ENCODE measurements around the gene RBFOX1.

RBFOX1 gene

DNA sequence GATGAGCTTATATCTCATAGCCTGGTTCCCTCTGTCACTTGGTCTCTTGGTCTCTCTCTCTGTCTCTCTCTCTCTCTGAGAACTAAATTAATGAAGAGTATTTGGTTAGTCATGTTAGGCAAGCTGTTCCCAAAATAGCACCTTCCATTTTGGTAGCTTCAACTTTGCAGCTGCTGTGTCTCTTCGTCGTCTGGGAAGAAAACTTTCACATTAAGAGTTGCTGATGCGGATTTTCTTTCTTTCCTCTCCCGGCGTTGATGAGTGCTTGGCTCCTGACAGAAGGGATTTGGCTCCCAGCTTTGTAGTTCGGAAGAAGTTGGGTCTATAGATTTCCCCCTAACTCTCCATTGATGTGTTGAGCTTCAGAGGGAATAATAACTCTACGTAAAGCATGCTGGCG, at the start of gene RBFOX1:
TSS of gene RBFOX1 (plus strand) at position 235 of the 400 bp plus-strand sequence.
- no peak for DNase-seq

DNA sequence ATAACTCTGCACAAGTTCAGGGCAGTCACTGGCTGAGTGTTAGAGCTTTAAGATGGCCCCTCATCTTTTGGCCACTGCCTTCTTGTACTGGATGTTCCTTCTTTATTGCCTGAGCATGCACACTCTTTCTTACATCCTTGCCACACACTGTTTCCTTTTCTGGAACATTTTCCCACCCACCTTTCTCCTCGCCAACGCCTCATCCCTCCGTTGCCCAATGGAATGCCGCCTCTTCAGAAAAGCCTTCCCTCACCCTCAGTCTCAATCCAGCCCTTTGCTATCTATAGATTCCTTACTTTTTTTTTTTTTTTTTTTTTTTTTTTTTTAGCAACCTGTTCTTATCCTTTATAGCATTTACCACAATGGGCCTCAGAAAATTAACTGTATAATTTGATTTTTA, 47.9 kb upstream of the RBFOX1 start:
- no peak for DNase-seq

DNA sequence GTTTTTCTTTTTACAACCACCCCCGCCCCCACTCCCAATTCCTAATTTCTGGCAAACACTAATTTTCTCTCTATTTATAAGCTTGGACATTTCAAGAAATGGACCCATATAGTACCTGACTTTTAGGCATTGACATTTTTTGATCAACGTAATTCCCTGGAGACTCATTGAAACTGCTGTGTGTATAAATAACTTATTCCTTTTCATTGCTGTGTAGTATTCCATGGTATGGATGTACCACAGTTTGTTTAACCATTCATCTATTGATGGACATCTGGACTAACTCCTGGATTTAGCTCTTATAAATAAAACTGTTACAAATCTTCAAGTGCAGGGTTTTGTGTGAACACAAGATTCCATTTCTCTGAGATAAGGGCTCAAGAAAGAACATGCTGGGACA, 47.1 kb upstream of the RBFOX1 start:
- no peak for DNase-seq

DNA sequence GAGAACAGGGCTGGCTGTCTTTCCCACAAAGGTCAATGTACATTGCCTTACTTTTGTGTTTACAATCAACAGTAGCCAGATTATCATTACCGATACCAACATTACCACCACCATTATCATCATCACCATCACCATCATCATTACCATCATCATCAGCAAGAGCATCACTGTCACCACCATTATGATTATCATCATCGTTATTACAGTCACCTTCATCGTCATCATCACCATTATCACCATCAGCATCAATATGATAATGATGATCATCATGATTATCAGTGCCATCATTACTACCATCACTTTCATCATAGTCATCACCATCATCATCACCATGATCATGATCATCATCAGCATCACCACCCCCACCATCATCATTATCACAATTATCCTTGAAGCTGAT, 43.3 kb upstream of the RBFOX1 start:
- no peak for DNase-seq

DNA sequence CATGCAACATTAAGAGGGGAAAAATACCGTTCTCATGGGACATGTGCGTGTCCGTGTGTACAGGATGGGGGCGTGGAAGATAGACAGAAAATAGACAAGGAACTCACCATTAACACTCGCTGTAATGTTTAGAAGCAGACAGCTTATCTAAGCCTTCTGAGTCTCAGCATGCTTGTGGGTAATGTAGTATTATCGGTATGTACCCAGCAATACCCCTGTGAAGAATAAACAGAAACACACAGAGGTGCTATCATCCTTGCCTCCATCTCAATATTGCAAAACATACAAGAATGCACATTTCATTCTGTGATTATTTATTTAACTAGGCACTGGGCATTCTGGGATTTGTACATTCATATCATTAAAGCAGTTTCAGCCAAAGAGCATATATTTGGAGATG, 42.0 kb upstream of the RBFOX1 start:
- no peak for DNase-seq

DNA sequence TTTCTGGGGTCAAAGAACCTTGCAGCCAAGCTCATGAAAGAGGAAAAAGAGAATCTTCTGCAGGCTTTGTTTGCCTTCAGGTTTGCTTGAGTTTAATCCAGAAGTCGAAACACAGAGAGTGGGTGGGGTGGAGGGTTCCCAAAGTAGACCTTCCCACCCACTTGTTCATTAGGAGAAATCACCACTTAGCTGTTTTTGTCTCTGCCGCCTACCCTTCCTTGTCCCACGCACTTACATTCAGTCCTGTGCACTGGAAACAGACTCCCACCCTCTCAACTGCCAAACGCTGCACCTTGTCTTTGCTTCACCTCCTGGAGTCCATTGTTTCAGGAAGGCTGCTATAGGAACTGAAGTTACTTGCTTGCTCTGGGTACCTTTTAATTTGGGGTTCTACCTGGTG, 38.6 kb upstream of the RBFOX1 start:
- DNase-seq, result no peak

DNA sequence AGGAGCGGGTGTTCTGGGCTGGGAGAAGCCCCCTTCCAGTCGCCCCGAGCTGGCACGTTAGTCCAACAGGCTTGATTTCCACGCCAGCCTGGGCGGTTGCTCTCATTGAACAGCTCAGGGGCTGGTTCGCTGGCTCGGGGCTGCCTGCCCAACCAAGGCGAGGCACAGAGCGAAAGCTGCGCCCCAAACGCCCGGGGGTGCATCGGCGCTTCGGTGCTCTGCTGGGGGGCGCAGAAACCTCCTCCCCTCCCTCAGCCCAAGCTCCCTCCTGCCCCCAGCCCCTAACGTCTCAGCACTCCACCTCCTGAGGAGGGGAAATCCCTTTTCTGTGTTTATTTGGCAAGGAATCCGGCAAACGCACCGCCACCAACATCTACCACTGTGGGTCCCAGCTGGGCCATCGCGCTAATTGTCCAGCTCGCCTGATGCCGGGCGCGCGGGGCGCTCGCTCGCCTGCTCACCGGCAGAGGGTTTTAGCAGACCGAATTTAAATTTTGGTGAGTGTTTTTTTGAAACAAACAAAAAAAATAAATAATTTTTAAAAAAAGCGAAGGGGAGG, 29.5 kb upstream of the RBFOX1 start:
- DNase-seq, result no peak

DNA sequence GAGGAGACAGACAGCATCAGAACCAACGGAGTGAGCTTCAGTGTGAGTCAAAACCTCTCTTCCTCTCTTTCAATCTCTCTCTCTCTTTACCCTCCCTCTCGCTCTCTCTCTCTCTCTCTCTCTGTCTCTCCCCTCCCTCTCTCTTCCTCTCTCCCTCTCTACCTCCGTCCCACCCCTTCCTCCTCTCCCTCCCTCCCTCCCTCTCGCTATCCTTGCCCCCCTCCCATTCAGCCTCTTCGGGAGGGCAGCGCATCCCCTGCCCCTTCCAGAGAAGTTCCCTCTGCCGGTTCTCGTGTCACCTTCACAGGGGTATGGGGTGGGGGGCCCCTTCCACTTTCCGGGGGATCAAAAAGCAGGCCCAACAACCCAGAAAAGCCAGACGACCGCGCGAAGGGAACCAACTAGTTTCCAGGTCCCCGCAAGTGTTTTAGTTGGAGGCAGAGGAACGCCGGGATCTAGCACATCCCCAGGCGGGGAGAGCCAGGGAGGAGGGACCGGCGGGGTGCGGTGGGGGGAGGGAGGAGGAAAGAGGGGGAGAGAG, 28.9 kb upstream of the RBFOX1 start:
- no peak for DNase-seq

DNA sequence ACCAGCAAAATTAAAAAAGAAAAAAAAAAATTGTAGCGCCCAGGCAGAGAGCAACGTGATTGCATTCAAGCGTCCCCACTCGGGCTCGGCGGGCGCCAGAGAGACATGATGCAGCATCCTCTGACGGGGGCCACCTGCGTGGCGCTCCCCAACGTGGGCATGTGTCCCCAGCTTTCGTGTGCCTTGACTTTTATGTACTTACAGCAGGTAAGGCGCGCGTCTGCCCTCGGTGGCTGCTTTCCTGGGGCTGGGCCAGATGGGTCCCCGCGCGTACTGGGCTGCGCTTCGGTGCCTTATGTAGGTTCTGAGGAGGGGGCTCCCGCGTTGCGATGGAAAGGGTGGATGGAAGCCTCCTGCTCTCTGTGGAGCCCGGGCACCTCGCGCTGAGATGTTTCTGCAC, 28.4 kb upstream of the RBFOX1 start:
- no peak for DNase-seq

DNA sequence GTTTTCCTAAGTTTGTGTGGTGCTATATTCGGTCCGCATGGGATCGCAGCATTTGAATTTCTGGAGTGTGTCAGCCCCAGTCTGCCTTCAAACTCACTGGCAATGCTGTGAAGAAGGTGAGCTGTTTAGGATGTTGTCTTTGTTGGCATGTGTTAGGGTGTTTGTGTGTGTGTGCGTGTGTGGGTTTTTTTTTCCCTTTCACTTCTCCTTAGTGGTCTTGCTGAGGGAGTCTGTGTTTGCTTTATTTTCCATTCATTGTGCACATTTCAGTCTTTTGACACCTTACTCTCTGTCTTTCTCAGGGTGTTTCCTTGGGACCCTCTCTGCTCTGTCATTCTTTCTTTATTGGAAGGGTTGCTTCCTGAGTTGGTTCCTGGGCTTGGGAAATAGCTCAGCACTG, 27.7 kb upstream of the RBFOX1 start:
- DNase-seq, result no peak

DNA sequence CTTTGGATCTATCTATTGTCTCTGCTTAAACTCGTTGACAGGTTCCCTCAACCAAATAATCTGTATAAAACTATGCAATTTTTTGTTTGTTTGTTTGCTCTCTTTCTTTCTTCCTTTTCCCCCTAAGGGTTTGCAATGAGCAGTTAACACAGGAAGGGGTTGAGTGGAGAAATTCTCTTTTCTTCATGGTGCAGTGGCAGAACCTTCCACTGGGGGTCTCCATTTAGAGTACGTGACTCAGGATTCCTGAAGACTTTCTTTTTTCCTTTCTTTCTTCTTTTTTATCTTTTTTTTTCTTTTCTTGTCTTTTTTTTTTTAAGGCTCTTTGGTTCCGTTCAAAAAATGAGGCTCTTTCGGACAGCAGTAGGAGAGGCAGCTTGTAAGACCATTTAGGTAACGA, 19.5 kb upstream of the RBFOX1 start:
- no peak for DNase-seq

DNA sequence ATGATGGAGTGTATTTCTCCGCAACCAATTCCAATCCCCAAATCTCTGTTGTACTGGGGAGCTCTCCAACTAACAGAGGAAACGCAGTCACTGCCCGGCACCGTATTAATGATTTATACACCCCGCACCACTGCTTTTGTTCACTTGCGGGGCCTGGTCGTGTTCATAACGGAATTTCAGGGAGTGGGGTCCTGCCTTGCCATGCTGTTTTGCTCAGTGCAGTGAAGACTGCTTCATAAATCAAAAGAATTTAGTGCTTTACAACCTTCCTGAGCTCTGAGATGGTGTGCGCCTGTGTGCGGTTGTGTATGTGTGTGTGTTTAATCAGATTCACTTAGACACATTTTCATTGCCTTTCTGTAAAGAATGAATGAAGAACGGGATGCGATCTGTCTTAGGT, 18.5 kb upstream of the RBFOX1 start:
- DNase-seq, result no peak

DNA sequence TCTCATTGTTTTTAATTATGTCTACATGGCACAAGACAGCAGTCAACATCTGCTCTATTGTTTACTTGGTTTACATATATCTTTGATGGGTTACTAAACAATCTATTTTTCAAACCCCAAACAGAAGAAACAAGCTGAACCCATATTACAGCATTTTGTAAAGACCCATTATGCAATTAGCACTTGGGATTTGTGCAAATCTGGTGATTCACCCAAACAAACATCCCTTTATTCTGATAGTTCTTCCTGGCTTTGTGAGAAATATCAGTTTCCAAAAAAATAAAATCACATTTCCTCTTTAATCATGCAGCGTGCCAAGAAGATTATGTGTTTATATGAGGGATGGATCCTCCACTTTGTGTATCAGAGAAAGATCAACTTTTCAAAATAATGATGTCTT, 16.8 kb upstream of the RBFOX1 start:
- DNase-seq, result no peak

DNA sequence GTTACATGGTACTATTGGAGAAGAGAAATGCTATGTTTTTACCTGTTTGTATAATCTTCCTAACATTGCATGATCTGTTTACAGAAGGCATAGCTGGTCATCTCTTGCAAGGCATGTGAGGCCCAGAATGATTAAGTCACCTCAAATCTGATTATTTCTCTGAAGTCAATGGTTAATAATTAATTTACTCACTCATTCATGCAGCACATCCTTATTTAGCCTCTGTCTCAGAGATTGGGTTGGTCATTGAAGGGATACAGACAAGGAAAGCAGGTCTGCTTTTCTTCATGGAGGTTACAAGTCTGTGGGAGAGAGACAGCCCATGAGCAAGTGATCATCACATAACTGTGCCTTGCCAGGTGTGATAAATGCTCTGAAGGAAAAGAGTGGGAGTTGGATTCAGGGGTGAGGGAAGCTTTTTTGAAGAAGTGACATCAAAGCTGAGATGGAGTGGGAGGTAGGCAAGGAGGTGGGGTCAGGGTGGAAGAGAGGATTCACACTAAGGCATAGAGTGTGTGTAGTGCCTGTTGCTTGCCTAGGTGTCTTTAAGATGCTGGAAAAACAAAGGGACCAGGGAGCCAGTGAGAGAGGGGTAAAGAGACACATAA, 16.3 kb upstream of the RBFOX1 start:
- DNase-seq, result no peak

DNA sequence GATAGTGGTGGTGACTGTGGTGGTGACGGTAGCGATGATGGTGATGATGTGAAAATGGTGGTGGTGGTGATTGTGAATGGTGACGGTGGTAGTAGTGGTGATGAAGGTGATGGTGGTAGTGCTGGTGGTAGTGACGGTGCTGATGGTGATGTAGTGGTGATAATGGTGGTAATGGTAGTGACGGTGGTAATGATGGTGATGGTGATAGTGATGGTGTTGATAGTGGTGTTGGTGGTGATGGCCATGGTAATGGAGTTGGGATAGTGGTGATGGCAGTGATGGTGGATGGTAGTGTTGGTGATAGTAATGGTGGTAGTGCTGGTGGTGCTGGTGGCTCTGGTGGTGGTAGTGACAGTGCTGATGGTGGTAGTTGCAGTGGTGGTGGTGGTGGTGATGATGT, 14.7 kb upstream of the RBFOX1 start:
- DNase-seq, result no peak

DNA sequence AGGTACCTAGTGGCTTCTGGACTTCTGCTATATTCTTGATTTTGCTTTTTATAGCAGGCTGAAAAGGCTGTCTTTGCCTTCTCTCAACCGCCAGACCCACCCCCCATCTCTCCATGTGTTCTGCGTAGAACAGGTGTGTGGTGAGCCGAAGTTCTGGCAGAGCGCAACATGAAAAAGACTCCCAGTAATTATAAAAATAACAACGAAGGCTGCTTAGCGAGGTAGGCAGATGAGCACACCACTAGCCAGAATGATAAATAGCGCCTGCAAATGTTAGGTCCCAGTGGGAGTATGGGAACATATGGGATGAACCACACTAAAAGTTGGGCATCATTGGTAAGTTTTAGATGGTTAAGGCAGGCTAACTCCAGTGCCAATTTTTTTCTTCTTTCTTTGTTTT, 14.0 kb upstream of the RBFOX1 start:
- DNase-seq, result no peak

DNA sequence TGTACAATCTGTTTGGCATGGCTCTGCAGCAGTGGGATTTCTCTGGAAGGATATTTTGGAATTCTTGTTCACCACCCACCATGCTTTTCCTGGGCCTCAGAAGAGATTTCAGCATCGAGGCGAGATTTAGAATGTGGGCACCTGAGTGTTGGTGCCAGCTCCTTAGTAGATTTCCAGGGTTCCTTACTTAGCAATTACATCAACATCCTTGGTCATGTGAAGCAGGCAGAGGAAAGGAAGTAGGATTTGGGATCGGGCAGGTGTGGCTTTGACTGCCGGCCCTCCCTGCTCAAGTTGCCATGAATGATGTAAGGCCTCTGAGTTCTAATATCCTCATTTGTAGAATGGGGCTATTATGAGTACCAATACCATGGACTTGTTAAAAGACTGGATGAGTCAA, 13.1 kb upstream of the RBFOX1 start:
- no peak for DNase-seq

DNA sequence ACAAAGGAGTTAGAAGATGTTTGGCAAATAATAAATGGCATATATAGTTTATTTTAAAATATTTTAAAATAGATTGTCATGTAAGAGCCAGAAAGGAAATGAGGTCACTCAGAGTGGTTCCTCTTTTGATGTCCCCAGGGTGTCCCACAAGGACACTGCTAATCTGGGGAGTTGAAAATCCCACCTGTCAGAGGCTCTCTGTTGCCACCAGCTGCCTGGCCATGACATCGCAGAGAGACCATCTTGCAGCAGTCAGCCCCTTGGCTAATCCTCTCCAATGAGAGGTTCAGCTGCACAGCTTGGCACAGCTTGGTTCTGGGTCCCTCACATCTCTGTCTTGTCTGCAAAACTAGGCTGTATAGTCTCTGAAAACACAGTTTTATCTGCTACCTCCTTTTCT, 11.0 kb upstream of the RBFOX1 start:
- no peak for DNase-seq

DNA sequence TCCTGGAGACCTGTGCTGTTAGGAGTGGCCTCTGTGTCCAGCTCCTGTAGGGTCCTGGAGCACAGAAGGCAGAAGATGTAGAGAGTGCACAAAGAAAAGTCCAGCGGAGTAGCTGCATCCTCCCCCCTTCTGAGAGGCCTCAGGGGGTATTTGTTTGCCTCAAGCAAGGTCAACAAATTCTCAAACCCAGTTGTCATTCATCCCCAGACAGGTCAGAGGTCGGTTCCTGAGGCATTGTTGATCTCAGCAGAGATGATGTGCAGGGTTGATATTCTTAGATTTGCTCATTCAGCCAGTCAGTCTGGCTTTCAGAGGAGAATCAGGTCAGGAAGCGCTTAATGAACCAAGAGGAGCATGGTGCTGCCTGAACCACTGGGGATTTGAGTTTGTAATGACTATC, 8.3 kb upstream of the RBFOX1 start:
- DNase-seq, result no peak

DNA sequence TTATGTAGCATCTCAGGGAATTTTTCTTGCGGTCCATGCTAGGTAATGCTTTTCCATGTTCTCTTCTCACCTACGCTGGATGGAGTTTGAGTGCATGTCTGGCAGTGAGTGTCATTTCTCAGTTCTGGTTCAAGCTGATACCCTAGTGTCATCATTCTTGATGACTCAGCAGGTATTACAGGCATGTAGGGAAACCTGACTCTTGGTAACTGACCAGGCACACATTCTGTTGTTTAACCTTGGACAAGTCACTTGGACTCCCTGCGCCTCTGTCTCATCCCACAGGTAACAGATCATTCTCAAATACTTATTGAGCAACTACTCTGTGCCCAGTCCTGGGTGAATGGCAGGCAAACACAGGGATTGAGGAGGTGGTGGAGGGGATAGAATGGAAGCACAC, 6.8 kb upstream of the RBFOX1 start:
- DNase-seq, result no peak

DNA sequence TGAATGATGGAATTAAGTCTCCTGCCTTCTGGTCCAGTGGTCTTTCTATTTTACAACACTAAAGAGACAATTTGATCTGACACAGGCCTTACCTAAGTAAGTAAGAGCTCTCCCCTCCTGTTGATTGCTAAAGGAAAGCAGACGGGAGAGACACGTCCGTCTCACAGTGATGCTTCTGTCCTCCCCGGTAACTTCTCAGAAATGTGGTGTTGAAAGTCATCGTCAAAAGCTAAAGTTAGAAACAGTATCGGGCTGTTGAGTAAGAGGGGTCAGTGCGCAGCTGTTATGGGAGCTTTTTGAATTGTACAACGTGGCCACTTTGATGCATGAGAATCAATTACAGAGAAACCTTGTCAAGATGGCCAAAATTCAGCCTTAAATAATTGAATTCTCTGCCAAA, 1.9 kb upstream of the RBFOX1 start:
- DNase-seq, result no peak

DNA sequence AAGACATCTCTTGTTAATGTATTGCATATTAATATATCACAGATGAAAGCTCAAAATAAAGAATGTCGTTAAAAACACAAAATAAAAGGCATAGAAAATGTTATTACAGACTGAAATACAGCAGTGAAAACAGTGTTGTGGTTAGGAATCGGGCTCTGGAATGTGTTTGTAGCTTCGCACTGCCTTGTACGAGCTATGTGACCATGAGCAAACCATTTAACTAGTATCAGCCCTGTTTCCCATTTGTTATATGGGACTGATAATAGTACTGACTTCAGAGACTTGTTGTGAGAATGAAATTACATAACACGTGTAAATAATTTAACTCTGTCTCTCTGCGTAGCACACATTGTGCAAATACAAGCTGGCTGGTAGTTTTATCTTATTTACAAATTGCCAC, 648 bp upstream of the RBFOX1 start:
- DNase-seq, result no peak

DNA sequence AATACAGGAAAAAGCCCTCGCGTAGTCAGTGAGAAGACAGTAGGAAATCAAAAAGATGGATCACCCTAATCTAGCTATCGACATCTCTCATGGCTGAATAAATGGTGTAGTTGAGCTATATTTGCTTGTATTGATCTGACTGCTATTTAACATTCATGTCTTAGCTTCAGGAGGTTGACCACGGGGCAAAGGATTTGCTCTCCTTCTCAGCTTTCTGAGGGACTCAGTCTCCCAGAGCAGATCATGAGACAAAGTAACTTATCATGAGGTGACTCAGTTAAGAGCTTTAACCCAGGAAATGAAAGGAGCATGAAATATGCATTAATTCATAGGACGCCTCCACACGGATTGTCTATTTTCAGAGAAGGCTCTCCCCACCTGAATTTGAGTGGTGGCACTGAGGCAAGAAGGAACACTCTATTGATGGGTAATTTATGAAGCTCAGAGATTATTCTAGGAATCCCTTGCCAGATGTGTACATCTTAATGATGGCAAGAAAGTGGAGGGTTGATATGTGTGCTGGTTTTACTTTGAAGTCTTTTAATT, 608 bp downstream of the RBFOX1 start:
- DNase-seq, result no peak

DNA sequence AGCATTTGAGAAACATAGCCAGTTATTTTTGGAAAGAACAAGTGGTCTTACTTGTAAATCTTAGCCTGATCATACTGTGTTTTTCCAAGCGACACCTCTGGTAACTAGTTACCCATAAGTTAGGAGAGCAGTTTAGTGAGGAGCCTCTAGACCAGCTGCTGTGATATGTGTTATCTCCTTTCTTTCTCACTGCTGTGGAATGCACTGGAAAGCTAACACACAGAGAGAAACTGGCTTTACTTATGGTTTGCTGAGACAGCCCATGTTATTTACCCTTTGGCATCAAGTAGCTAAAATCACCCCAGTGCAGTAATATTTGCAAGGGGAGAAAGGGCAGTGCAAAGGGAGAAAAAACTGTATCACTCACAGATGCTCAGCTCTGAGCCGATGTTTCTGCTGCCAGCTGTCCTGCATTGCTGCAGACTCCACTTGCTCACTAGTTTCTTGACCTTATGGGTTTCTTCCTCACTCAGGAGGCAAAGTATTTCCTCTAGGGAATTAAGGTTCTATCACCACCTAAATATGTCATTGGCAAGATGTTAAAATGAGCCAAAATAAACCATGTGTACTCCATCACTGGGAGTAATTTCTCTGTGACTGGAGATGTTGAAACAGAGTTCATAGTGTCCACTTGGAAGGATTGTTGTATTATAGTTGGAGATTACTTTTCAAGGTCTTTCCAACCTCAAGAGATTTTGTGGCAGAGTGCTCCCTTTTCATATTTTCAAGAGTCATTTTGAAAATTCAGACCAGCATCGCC, 2.3 kb downstream of the RBFOX1 start:
- DNase-seq, result no peak
